ENCODE measurements around the gene DCAF11. TPM values are rescaled to one million over a fixed set of nuclear protein-coding genes. Genes with fewer than 3 reads are reported as not detected.

The DCAF11 gene
- total RNA-seq, 1 donor from 2014 or later = 30.7 TPM

GRCh38 chr14:24146978-24147760 is 32.6 kb downstream of the DCAF11 start, which contains the start of gene RNF31:
RNF31 (plus strand) TSS chr14:24147498; CDS start chr14:24147699, 201 bp downstream.
- Mint-ChIP-seq H3K4me3 (ENCODE audit: unreplicated experiment) (peak within 1 kb of the TSS; percentile 98), H3K36me3 (ENCODE audit: low read depth) (peaks cover 13% of the 10 kb centered on the region), H3K27me3 (ENCODE audit: low read depth) (no peaks in the 10 kb centered on the region), H3K27ac (ENCODE audit: unreplicated experiment) (peak within 1 kb of the TSS; percentile 97), H3K9me3 (ENCODE audit: low read depth) (no peaks in the 10 kb centered on the region), H3K4me1 (ENCODE audit: low read depth) (peaks cover 31% of the 10 kb centered on the region)
- peak; percentile 99 for DNase-seq (ENCODE audit: low spot score)
- TF ChIP-seq, protein P1, sequence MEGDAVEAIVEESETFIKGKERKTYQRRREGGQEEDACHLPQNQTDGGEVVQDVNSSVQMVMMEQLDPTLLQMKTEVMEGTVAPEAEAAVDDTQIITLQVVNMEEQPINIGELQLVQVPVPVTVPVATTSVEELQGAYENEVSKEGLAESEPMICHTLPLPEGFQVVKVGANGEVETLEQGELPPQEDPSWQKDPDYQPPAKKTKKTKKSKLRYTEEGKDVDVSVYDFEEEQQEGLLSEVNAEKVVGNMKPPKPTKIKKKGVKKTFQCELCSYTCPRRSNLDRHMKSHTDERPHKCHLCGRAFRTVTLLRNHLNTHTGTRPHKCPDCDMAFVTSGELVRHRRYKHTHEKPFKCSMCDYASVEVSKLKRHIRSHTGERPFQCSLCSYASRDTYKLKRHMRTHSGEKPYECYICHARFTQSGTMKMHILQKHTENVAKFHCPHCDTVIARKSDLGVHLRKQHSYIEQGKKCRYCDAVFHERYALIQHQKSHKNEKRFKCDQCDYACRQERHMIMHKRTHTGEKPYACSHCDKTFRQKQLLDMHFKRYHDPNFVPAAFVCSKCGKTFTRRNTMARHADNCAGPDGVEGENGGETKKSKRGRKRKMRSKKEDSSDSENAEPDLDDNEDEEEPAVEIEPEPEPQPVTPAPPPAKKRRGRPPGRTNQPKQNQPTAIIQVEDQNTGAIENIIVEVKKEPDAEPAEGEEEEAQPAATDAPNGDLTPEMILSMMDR (IDR thresholded peaks at IDR 0.05) = no peak

GRCh38 chr14:24147761-24148428 is 33.3 kb downstream of the DCAF11 start:
- Mint-ChIP-seq H3K27ac (ENCODE audit: unreplicated experiment) (peak overlapping the region; percentile 63), H3K4me1 (ENCODE audit: low read depth) (peaks cover 29% of the 10 kb centered on the region), H3K27me3 (ENCODE audit: low read depth) (no peaks in the 10 kb centered on the region), H3K36me3 (ENCODE audit: low read depth) (peaks cover 13% of the 10 kb centered on the region), H3K9me3 (ENCODE audit: low read depth) (no peaks in the 10 kb centered on the region), H3K4me3 (ENCODE audit: unreplicated experiment) (peak overlapping the region; percentile 98)
- TF ChIP-seq, protein P1 (IDR thresholded peaks at IDR 0.05) = peak; percentile 7
- DNase-seq (ENCODE audit: low spot score) = peak; percentile 80

DNA sequence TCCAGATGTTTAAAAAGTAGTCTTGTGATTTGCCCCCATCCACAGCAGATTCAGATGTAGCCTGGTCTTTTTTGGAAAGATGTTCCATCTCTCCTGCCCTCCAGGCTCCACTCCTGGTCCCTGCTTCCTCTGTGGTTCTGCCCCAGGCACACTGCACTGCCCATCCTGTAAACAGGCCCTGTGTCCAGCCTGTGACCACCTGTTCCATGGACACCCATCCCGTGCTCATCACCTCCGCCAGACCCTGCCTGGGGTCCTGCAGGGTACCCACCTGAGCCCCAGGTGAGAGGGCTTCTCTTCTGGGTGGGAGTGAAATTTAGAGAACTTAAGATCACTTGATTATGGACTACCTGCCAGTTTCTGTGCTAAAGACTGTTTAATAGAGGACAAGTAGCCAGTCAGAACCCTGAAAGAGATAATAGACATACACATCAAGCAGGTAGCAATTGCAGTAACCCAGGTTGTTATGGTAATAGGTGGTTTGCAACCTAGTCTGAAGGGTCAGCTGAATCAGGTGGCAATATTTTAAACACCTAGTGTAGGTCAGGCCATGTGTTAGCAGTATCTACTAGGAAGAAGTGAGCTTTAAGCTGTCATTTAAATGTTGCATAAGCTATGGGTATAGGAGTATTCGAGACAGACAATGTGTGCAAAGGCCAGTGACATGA is 34.9 kb downstream of the DCAF11 start:
- Mint-ChIP-seq H3K27me3 (ENCODE audit: low read depth) (no peaks in the 10 kb centered on the region), H3K36me3 (ENCODE audit: low read depth) (peaks cover 13% of the 10 kb centered on the region), H3K4me3 (ENCODE audit: unreplicated experiment) (no peak overlapping the region), H3K9me3 (ENCODE audit: low read depth) (no peaks in the 10 kb centered on the region), H3K27ac (ENCODE audit: unreplicated experiment) (no peak overlapping the region), H3K4me1 (ENCODE audit: low read depth) (peaks cover 29% of the 10 kb centered on the region)
- DNase-seq (ENCODE audit: low spot score) = peak; percentile 79
- TF ChIP-seq, protein P1 (IDR thresholded peaks at IDR 0.05) = no peak

GRCh38 chr14:24150061-24150460 is 35.5 kb downstream of the DCAF11 start:
- Mint-ChIP-seq H3K4me1 (ENCODE audit: low read depth) (peaks cover 29% of the 10 kb centered on the region), H3K36me3 (ENCODE audit: low read depth) (peaks cover 13% of the 10 kb centered on the region), H3K27ac (ENCODE audit: unreplicated experiment) (no peak overlapping the region), H3K9me3 (ENCODE audit: low read depth) (no peaks in the 10 kb centered on the region), H3K4me3 (ENCODE audit: unreplicated experiment) (no peak overlapping the region), H3K27me3 (ENCODE audit: low read depth) (no peaks in the 10 kb centered on the region)
- DNase-seq (ENCODE audit: low spot score) = peak; percentile 83
- TF ChIP-seq, protein P1 (IDR thresholded peaks at IDR 0.05) = no peak

- TF ChIP-seq, protein P1 (IDR thresholded peaks at IDR 0.05) = no peak
- Mint-ChIP-seq H3K4me1 (ENCODE audit: low read depth) (peaks cover 26% of the 10 kb centered on the region), H3K4me3 (ENCODE audit: unreplicated experiment) (no peak overlapping the region), H3K9me3 (ENCODE audit: low read depth) (no peaks in the 10 kb centered on the region), H3K27ac (ENCODE audit: unreplicated experiment) (no peak overlapping the region), H3K36me3 (ENCODE audit: low read depth) (peaks cover 16% of the 10 kb centered on the region), H3K27me3 (ENCODE audit: low read depth) (no peaks in the 10 kb centered on the region)
- peak; percentile 76 for DNase-seq (ENCODE audit: low spot score)
Observed at GRCh38 chr14:24150567-24150966, 36.0 kb downstream of the DCAF11 start.

All from chondrocyte (in vitro differentiated cells).